ENCODE data around the gene NCKAP1.

DNA sequence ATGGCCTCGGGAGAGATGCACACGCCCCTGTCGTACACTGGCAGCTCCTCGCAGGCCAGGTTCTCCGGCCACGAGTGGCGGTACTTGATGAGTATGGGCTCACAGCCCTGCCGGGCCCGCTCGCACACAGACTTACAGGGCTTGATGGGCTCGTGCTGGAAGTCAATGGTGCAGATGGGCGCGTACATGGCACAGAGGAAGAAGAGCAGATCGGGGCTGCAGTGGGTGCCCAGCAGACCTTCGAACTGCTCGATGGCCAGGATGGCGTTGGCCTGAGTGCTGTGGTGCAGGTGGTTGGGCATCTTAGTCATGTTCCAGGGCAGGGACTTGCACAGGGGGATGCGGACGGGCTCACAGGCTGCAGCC is 172.2 kb downstream of the NCKAP1 start:
- TF ChIP-seq CTCF (conservative IDR thresholded peaks at IDR 0.05 in 1 of 2, IDR thresholded peaks at IDR 0.05 in 1 of 2; ENCODE audit: low read depth in 1 of 2, low read length in 2 of 2) (no peak), EZH2 (IDR thresholded peaks at IDR 0.05; ENCODE audit: low read length, missing control alignments) (no peak)

Data from fibroblast of lung (primary cell).